ENCODE data around the gene PAM.
"Not testable (repeated sequence)": the region's sequence is repeated elsewhere in the genome, so short reads cannot be mapped to it uniquely, and the experiment has no call there.

The PAM gene

DNA sequence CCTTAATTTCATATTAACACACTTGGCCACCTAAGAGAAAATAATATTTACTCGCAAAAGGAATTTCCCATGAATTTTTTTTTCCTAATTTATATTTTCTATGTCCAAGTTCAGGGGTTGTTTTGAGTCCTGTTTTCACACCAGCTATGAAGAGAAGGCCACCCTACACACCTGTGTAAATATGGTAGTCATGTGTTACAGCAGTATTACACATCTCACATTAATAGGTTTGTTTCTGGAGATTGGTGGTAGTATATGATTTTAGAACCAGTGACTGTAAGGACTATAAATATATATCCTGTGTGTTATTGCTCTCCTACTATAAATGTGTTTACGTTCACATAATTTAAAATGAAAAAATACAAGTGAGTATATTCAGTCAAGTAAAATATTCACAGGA, 147.5 kb downstream of the PAM start:
- no peak overlapping the region for H3K4me3 ChIP-seq (ENCODE audit: low read length)
- H3K9ac ChIP-seq (ENCODE audit: low read length): no peak overlapping the region
- H3K36me3 ChIP-seq (ENCODE audit: control insufficient read depth, insufficient read depth, low read length): no peaks in the 10 kb centered on the region
- H3K4me1 ChIP-seq (ENCODE audit: control insufficient read depth, insufficient read depth, low read length): no peaks in the 10 kb centered on the region
- H3K9me3 ChIP-seq (ENCODE audit: control insufficient read depth, low read length): no peaks in the 10 kb centered on the region
- no peaks in the 10 kb centered on the region for H3K27me3 ChIP-seq (ENCODE audit: control insufficient read depth, insufficient read depth, low read length)

DNA sequence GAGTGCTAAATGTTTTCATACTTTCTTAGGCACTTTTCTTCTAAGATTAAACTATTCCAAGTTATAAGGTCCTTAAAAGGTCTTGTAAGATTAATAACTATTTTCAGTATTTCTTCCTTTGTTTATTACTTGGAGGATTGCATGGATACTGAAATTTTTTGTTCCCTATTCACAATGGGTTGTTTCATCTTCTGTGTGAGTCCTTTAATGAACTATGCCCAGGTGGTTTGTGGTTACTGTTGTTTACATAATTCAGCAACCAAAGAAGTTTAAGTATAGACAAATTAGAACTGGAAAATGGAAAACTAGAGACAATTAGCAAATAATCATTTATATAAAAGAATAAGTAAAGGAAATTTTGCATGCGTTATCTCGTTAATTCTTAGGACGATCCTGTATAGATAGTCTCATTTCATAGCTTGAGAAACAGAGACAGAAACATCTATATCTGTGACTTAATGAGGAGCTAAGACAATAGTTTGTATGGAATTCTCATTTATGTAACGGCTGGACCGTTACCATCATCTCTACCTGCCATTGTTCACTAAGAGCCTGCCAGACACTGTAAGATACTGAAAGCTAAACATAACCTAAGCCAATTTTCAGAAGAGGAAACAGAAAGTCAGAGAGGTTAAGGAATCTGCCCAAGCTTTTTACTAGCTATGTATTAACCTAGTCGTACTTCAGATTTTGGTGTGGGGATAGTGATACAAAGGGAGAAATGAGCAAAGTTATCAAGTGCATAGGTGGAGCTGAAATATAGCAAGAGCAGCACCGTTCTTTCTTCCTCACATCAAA, 148.2 kb downstream of the PAM start:
- Histone ChIP-seq H3K9ac (ENCODE audit: low read length) (no peak overlapping the region), H3K4me1 (ENCODE audit: control insufficient read depth, insufficient read depth, low read length) (no peaks in the 10 kb centered on the region), H3K4me3 (ENCODE audit: low read length) (no peak overlapping the region), H3K36me3 (ENCODE audit: control insufficient read depth, insufficient read depth, low read length) (no peaks in the 10 kb centered on the region), H3K9me3 (ENCODE audit: control insufficient read depth, low read length) (no peaks in the 10 kb centered on the region), H3K27me3 (ENCODE audit: control insufficient read depth, insufficient read depth, low read length) (no peaks in the 10 kb centered on the region)

DNA sequence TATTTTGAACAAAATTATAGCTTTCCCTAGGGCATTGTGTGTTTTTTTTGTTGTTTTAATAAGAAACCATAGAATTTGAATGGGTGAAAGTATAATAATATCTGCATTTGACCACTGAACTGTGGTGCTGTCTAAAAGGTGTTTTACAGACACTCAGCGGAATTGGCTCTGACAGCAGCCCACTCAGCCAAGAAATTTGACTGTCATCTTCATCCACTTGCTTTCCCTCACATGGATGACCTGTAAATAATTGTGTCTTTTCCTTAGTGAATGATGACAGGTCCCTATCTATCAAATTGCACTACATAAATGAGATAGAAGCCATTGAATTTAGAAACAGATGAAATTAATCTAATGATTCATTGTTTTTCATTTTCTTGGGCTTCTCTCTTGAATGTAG, 150.0 kb downstream of the PAM start:
- Histone ChIP-seq H3K9me3 (ENCODE audit: control insufficient read depth, low read length) (no peaks in the 10 kb centered on the region), H3K4me1 (ENCODE audit: control insufficient read depth, insufficient read depth, low read length) (no peaks in the 10 kb centered on the region), H3K27me3 (ENCODE audit: control insufficient read depth, insufficient read depth, low read length) (no peaks in the 10 kb centered on the region), H3K36me3 (ENCODE audit: control insufficient read depth, insufficient read depth, low read length) (no peaks in the 10 kb centered on the region), H3K4me3 (ENCODE audit: low read length) (no peak overlapping the region), H3K9ac (ENCODE audit: low read length) (no peak overlapping the region)

DNA sequence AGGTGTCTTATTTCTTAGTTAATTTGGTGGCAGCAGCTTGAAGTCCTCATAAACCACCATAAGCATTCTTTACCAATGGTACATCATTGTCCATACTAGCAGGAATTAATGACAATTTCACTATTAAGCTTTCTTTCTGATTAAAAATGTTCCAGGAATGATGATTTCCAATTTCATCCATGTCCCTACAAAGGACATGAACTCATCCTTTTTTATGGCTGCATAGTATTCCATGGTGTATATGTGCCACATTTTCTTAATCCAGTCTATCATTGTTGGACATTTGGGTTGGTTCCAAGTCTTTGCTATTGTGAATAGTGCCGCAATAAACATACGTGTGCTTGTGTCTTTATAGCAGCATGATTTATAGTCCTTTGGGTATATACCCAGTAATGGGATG, 152.0 kb downstream of the PAM start:
- not testable (repeated sequence) for H3K27me3 ChIP-seq (ENCODE audit: control insufficient read depth, insufficient read depth, low read length); H3K4me3 ChIP-seq (ENCODE audit: low read length); H3K36me3 ChIP-seq (ENCODE audit: control insufficient read depth, insufficient read depth, low read length); H3K4me1 ChIP-seq (ENCODE audit: control insufficient read depth, insufficient read depth, low read length); H3K9ac ChIP-seq (ENCODE audit: low read length); H3K9me3 ChIP-seq (ENCODE audit: control insufficient read depth, low read length)

DNA sequence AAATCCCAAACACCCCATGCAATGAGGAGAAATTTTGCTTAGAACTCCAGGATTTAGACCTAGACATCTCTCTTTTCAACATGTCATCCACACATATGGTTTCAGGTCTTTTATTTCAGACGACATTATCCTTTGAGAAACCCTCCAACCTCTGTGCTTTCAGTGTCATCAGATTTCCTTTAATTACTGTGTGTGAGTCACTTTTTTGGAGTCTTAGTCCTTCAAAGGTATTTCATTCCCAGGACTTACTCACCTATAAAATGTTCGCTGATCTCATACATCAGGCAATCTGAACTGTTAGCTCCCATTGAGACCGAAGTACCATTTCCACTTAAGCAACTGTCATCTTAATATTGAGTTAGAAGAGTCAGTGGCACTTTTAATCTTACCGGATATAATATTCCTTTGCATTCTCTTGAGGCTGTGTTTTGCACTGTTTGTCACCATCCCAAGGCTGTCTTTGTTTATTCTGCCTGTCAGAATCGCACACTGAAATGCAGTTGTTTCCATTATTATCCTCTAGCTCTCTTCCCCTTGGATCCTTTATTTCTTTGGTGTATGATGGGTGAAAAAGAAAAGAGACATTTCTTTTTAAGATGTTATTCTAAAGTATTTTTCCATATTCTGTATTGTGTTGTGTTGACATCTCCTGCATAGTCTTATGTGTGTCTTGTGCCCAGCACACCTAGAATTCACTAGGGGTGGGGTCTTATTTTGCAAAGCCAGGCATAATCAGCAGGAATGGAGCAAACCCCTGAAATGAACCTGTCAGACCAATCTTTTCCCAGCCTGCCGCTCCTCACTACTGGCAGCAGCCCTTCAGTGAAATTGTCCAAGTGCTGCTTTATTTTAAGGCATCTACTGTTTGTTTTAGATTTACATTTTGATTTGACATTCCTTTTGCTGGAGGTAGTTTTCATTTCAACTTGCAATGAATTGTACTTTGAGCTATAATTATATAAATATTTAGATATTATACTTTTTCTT, 155.4 kb downstream of the PAM start:
- Histone ChIP-seq H3K4me1 (ENCODE audit: control insufficient read depth, insufficient read depth, low read length) (no peaks in the 10 kb centered on the region), H3K9ac (ENCODE audit: low read length) (no peak overlapping the region), H3K4me3 (ENCODE audit: low read length) (no peak overlapping the region), H3K9me3 (ENCODE audit: control insufficient read depth, low read length) (no peaks in the 10 kb centered on the region), H3K27me3 (ENCODE audit: control insufficient read depth, insufficient read depth, low read length) (no peaks in the 10 kb centered on the region), H3K36me3 (ENCODE audit: control insufficient read depth, insufficient read depth, low read length) (no peaks in the 10 kb centered on the region)

DNA sequence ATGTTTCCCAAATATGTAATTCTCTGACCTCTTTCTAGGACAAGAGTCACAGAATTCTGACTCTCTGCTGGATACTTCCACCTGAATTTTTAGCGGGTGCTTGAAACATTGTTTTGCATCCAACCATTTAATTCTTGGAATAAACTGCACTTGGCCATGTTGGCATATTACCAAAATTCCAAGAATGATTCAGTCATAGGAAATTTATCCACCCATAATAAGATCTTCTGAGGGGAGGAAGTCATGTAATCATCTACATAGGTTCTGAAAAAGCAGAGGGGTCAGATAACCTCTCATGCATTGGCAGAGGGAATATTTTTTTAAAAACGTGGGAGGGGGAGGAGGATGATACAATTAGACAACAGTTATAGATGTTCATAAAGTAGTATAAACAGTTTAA, 156.9 kb downstream of the PAM start:
- Histone ChIP-seq H3K9me3 (ENCODE audit: control insufficient read depth, low read length) (no peaks in the 10 kb centered on the region), H3K4me3 (ENCODE audit: low read length) (no peak overlapping the region), H3K27me3 (ENCODE audit: control insufficient read depth, insufficient read depth, low read length) (no peaks in the 10 kb centered on the region), H3K36me3 (ENCODE audit: control insufficient read depth, insufficient read depth, low read length) (no peaks in the 10 kb centered on the region), H3K4me1 (ENCODE audit: control insufficient read depth, insufficient read depth, low read length) (no peaks in the 10 kb centered on the region), H3K9ac (ENCODE audit: low read length) (no peak overlapping the region)

DNA sequence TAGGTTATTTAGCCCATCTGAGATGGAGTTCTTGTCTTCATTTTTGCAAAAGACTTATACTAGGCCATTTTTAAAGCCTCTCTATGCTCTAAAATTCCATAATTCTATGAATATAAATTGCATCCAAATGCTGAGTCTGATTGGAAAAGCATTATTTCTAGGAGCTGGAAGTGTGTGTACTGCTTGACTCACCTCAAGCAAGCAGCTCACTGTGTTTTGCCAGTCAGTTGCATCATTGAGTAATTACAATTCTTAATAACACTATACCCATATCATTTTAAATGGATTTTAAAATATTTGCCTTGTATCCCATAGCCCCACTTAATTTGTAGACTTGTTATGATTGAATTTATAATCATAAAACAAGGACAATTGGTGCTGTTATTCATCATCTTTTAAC, 161.0 kb downstream of the PAM start:
- Histone ChIP-seq H3K4me3 (ENCODE audit: low read length) (no peak overlapping the region), H3K27me3 (ENCODE audit: control insufficient read depth, insufficient read depth, low read length) (no peaks in the 10 kb centered on the region), H3K9me3 (ENCODE audit: control insufficient read depth, low read length) (no peaks in the 10 kb centered on the region), H3K36me3 (ENCODE audit: control insufficient read depth, insufficient read depth, low read length) (no peaks in the 10 kb centered on the region), H3K9ac (ENCODE audit: low read length) (no peak overlapping the region), H3K4me1 (ENCODE audit: control insufficient read depth, insufficient read depth, low read length) (no peaks in the 10 kb centered on the region)

DNA sequence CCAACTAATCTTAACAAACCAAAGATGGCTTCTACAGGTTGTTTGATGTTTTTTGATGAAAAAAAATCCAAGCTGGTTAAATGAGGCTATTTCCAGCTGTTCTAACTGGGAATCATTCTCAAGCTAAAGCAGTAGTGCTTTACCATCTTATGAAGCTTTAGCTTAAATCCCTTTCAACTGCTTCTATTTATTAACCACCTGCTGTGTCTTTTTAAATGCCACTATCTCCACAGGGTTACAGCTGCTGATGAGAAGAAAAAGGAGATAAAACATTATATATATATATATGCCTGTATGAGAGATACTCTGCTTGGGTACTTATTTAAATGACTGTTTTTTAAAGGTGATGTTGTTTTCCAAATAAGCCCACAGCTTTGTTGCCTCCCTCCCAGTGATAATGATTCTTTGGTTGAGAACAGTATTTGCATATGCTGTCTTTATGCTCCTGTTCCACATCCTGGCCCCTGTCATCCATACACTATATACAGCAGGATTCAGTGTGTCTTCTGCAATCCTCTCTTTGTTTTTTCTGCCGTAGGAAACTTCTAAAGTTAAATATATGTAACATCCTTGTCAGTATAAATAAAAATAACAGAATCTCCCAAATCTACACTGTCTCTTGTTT, 164.0 kb downstream of the PAM start:
- no peaks in the 10 kb centered on the region for H3K27me3 ChIP-seq (ENCODE audit: control insufficient read depth, insufficient read depth, low read length)
- H3K36me3 ChIP-seq (ENCODE audit: control insufficient read depth, insufficient read depth, low read length): no peaks in the 10 kb centered on the region
- H3K4me3 ChIP-seq (ENCODE audit: low read length): no peak overlapping the region
- peaks cover 4% of the 10 kb centered on the region for H3K4me1 ChIP-seq (ENCODE audit: control insufficient read depth, insufficient read depth, low read length)
- no peaks in the 10 kb centered on the region for H3K9me3 ChIP-seq (ENCODE audit: control insufficient read depth, low read length)
- no peak overlapping the region for H3K9ac ChIP-seq (ENCODE audit: low read length)

DNA sequence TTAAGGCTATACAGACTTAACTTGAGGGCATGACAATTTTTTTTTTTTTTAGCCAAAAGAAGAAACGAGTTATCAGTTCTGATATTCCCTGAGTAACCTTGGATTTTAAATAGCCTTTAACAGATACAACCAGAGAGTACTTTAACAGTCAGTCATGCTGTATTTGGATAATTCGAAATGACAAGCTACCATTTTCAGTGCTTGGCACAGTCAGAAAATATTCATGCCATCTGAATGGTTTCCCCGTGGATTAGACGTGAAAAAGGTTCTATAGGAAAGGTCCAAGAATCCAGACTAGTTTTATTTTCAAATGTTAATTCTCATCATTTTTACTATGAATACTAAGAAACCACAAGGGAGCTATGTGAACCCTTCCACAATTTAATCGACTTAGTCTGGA, 165.7 kb downstream of the PAM start:
- peaks cover 4% of the 10 kb centered on the region for H3K4me1 ChIP-seq (ENCODE audit: control insufficient read depth, insufficient read depth, low read length)
- H3K9me3 ChIP-seq (ENCODE audit: control insufficient read depth, low read length): no peaks in the 10 kb centered on the region

DNA sequence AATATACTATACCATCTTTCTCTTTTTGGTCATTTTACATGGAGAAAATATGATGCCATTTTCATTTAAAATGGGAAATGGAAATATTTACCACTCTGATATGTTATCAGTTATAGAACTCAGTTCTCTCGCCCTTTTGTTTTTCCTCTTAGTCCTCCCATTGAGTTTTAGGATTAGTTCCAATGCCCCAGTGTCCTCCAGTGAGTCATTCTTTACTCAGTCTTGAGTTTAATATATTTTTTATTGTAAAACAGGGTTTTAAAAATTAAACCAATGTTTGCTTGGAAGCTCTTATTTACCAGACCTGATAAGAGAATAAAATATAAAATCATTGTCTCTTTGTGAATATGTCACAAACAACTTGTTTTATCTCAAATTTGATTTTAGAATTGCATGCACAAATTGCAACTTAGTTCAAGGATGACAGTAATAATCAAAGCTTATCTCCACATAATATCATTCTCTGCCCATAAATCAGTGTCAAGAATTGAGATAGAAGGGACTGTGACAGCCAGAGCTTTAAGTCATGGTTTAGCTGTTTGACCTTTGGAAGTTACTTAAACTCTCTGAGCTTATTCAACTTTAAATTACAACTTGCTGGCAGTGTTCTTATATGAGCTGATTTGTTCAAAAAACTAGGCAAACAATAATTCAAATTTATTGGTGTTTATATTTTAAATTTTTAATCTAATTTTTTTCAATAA, 166.4 kb downstream of the PAM start:
- Histone ChIP-seq H3K4me1 (ENCODE audit: control insufficient read depth, insufficient read depth, low read length) (peaks cover 4% of the 10 kb centered on the region), H3K27me3 (ENCODE audit: control insufficient read depth, insufficient read depth, low read length) (no peaks in the 10 kb centered on the region), H3K9me3 (ENCODE audit: control insufficient read depth, low read length) (no peaks in the 10 kb centered on the region), H3K36me3 (ENCODE audit: control insufficient read depth, insufficient read depth, low read length) (no peaks in the 10 kb centered on the region), H3K9ac (ENCODE audit: low read length) (no peak overlapping the region), H3K4me3 (ENCODE audit: low read length) (no peak overlapping the region)

More for the DNA sequence above, 165.7 kb downstream of the PAM start:
- Histone ChIP-seq H3K27me3 (ENCODE audit: control insufficient read depth, insufficient read depth, low read length) (no peaks in the 10 kb centered on the region), H3K36me3 (ENCODE audit: control insufficient read depth, insufficient read depth, low read length) (no peaks in the 10 kb centered on the region), H3K4me3 (ENCODE audit: low read length) (no peak overlapping the region), H3K9ac (ENCODE audit: low read length) (no peak overlapping the region)

DNA sequence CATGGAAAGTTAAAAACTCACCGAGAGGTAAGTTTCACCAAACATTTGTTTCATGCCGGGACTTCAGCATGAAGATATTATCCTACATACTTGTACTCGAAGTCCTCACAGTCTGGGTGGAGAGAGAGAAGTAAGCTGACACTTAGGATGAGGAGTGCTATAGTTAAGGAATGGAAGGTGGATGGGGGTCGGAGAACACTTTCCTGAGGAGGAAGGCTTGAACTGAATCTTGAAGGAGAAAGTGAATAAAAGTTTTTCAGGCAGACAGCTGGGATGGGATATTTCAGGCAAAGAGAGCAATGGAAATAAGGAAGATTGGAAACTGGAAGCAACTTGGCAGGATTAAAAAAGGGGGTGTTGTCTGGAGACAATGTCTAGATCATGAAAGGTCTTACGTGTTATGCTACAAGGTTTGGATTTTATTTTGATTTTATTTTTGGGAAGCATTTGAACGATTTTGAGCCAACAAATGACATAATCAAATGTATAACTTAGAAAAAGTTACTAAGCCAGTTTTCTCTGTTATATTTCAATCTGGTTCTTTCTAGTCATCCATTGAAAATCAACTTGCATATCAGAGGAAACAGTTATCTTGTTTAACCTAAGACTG, 167.1 kb downstream of the PAM start:
- H3K4me1 ChIP-seq (ENCODE audit: control insufficient read depth, insufficient read depth, low read length): peaks cover 4% of the 10 kb centered on the region
- H3K4me3 ChIP-seq (ENCODE audit: low read length): no peak overlapping the region
- H3K27me3 ChIP-seq (ENCODE audit: control insufficient read depth, insufficient read depth, low read length): no peaks in the 10 kb centered on the region
- H3K9me3 ChIP-seq (ENCODE audit: control insufficient read depth, low read length): no peaks in the 10 kb centered on the region
- H3K36me3 ChIP-seq (ENCODE audit: control insufficient read depth, insufficient read depth, low read length): no peaks in the 10 kb centered on the region
- no peak overlapping the region for H3K9ac ChIP-seq (ENCODE audit: low read length)

Measured in mucosa of stomach (tissue), 1 donor.